ENCODE data around the gene PDE4DIP.
"Not testable (repeated sequence)": the region's sequence is repeated elsewhere in the genome, so short reads cannot be mapped to it uniquely, and the experiment has no call there.

- not testable (repeated sequence) for TF ChIP-seq CTCF, EP300 (IDR thresholded peaks at IDR 0.05)
These were observed 189.7 kb downstream of the PDE4DIP start for GRCh38 chr1:149033916-149034315.
